Liver (tissue), 9 donors: Measurements from ENCODE around the gene HOXC10. TPM values are rescaled to one million over a fixed set of nuclear protein-coding genes. Genes with fewer than 3 reads are reported as not detected.

Source experiments
- DNase-seq: peaks from one replicate; pipeline ENCODE4 v3.0.0-alpha.2; 2017; ENCODE audit warnings: low spot score
- H3K27ac ChIP-seq, 2 donors: one replicate each; pipeline ENCODE4 v1.7.0; 2013; ENCODE audit warnings: inconsistent platforms in 2 of 2, low read length in 2 of 2, control low read depth in 1 of 2, low read depth in 1 of 2, mild to moderate bottlenecking in 1 of 2
- H3K27me3 ChIP-seq, 4 donors: one replicate each; pipeline versions ENCODE4 v1.6.1 to v1.7.0; 2013; ENCODE audit warnings: low read length in 3 of 4, inconsistent platforms in 1 of 4, mild to moderate bottlenecking in 1 of 4, moderate library complexity in 1 of 4; ENCODE audit not compliant: control insufficient read depth in 4 of 4, insufficient read depth in 4 of 4
- H3K36me3 ChIP-seq, 4 donors: one replicate each; pipeline versions ENCODE4 v1.6.1 to v1.7.0; 2013; ENCODE audit warnings: low read length in 3 of 4, mild to moderate bottlenecking in 3 of 4, low read depth in 1 of 4, moderate library complexity in 1 of 4; ENCODE audit not compliant: control insufficient read depth in 4 of 4, insufficient read depth in 3 of 4
- H3K4me1 ChIP-seq, 4 donors: one replicate each; pipeline versions ENCODE4 v1.6.1 to v1.7.0; 2013; ENCODE audit warnings: low read length in 3 of 4, mild to moderate bottlenecking in 3 of 4, moderate library complexity in 1 of 4; ENCODE audit not compliant: control insufficient read depth in 4 of 4, insufficient read depth in 4 of 4
- H3K4me3 ChIP-seq, 3 donors: one replicate each; pipeline versions ENCODE4 v1.6.1 to v1.7.0; 2013; ENCODE audit warnings: low read length in 3 of 3, control low read depth in 1 of 3, low read depth in 1 of 3, mild to moderate bottlenecking in 1 of 3
- H3K9ac ChIP-seq, 2 donors: one replicate each; pipeline ENCODE4 v1.7.0; 2013; ENCODE audit warnings: low read length in 2 of 2, mild to moderate bottlenecking in 2 of 2, moderate library complexity in 2 of 2, control low read depth in 1 of 2, low read depth in 1 of 2
- H3K9me3 ChIP-seq, 4 donors: one replicate each; pipeline versions ENCODE4 v1.6.1 to v1.7.0; 2013; ENCODE audit warnings: low read length in 3 of 4; ENCODE audit not compliant: control insufficient read depth in 4 of 4
- CTCF ChIP-seq: fragments of 150-350 bp; IDR thresholded peaks from 2 replicates; pipeline ENCODE4 v1.5.1; 2017; ENCODE audit warnings: improper control_type of control experiment, low read depth, low read length; ENCODE audit not compliant: missing input control
- EGR1 ChIP-seq, 2 donors: IDR thresholded peaks; 2 replicates each; pipeline ENCODE4 v1.6.1; 2016 to 2018; ENCODE audit warnings: antibody characterized with exemption in 2 of 2, low read depth in 2 of 2
- FOXA1 ChIP-seq: IDR thresholded peaks from 2 replicates; pipeline ENCODE4 v1.6.1; 2016; ENCODE audit warnings: antibody characterized with exemption
- FOXA2 ChIP-seq: IDR thresholded peaks from 2 replicates; pipeline ENCODE4 v1.6.1; 2016; ENCODE audit warnings: antibody characterized with exemption
- GABPA ChIP-seq, 2 donors: IDR thresholded peaks in 1 of 2; conservative IDR thresholded peaks in 1 of 2; 2 replicates each; pipeline ENCODE4 v1.6.1; 2016; ENCODE audit warnings: antibody characterized with exemption in 2 of 2, mild to moderate bottlenecking in 1 of 2, moderate library complexity in 1 of 2
- JUND ChIP-seq, 2 donors: IDR thresholded peaks; 2 replicates each; pipeline ENCODE4 v1.6.1; 2016; ENCODE audit warnings: antibody characterized with exemption in 2 of 2
- RAD21 ChIP-seq, 2 donors: IDR thresholded peaks; 2 replicates each; pipeline ENCODE4 v1.6.1; 2016; ENCODE audit warnings: antibody characterized with exemption in 2 of 2, mild to moderate bottlenecking in 2 of 2
- RXRA ChIP-seq, 2 donors: IDR thresholded peaks; 2 replicates each; pipeline ENCODE4 v1.6.1; 2017 to 2018; ENCODE audit warnings: antibody characterized with exemption in 2 of 2, mild to moderate bottlenecking in 1 of 2
- SP1 ChIP-seq: IDR thresholded peaks from 2 replicates; pipeline ENCODE4 v1.6.1; 2018; ENCODE audit warnings: antibody characterized with exemption, mild to moderate bottlenecking
- ZBTB33 ChIP-seq: IDR thresholded peaks from 2 replicates; pipeline ENCODE4 v1.6.1; 2016; ENCODE audit warnings: antibody characterized with exemption
- WGBS: extraction: QIAGEN DNeasy Blood & Tissue Kit; methylation state at CpG from one replicate; pipeline ENCODE4 v1.1.7; 2013; 5-methylcytosine and 5-hydroxymethylcytosine counted together
- polyA plus RNA-seq, 2 donors: library from polyadenylated mRNA; stranded (reverse) in 1 of 2; unstranded in 1 of 2; fragments of 200-250 nt in 1 of 2; fragments of >200 nt in 1 of 2; fragmentation: Nextera tagmentation in 1 of 2; extraction: Ambion mirVana in 1 of 2; gene quantifications; one replicate each; pipeline versions ENCODE4 v1.2.1 to v1.2.3, GENCODE V29; 2013 to 2015
- total RNA-seq, 2 donors: library from RNA; depleted of rRNA; stranded (reverse); fragments of >200 nt; gene quantifications; one replicate each; pipeline ENCODE4 v1.2.3, GENCODE V29; 2014
- donor health status: healthy.
- donor health status: healthy.
- donor health status: healthy.
- donor health status: healthy.
- donor health status: healthy.

The HOXC10 gene
- total and polyA plus RNA-seq, 4 donors, result not detected

- H3K4me3 ChIP-seq, result no peak overlapping the region
- H3K27ac ChIP-seq, result no peak overlapping the region
- H3K9me3 ChIP-seq, result no peaks in the 10 kb centered on the region
- no peaks in the 10 kb centered on the region for H3K36me3 ChIP-seq
- no peak for TF ChIP-seq CTCF
- no peak for TF ChIP-seq GABPA (IDR thresholded peaks at IDR 0.05 in 1 of 2, conservative IDR thresholded peaks at IDR 0.05 in 1 of 2)
- no peak for TF ChIP-seq RXRA (IDR thresholded peaks at IDR 0.05)
- peaks cover 6 to 16% (median 11%) of the 10 kb centered on the region in 4 donors for H3K4me1 ChIP-seq
- 14% methylated on average over 20 of the region's 20 CpGs for WGBS
- no peak overlapping the region for H3K9ac ChIP-seq
- no peak for DNase-seq
- peaks cover 5 to 49% (median 12%) of the 10 kb centered on the region in 4 donors for H3K27me3 ChIP-seq
These were observed 19.3 kb downstream of the HOXC10 start for GRCh38 chr12:54004063-54004840.

- Histone ChIP-seq H3K4me3 (no peak overlapping the region), H3K27ac (no peak overlapping the region), H3K9me3 (no peaks in the 10 kb centered on the region), H3K27me3 (peaks cover 5 to 51% (median 12%) of the 10 kb centered on the region in 4 donors), H3K36me3 (no peaks in the 10 kb centered on the region), H3K9ac (no peak overlapping the region), H3K4me1 (peaks cover 4 to 18% (median 10%) of the 10 kb centered on the region in 4 donors)
- DNase-seq, result no peak
- TF ChIP-seq EGR1 (IDR thresholded peaks at IDR 0.05; ENCODE audit: low read depth in 2 of 2) (no peak), JUND (IDR thresholded peaks at IDR 0.05) (no peak)
- 9% methylated on average over 31 of the region's 31 CpGs for WGBS
These were observed 20.0 kb downstream of the HOXC10 start for GRCh38 chr12:54004841-54005530.

- WGBS, result 5% methylated on average over 26 of the region's 26 CpGs
- no peak for TF ChIP-seq SP1
- TF ChIP-seq FOXA1, result no peak
- TF ChIP-seq FOXA2, result no peak
- H3K4me1 ChIP-seq, result peaks cover under 1 to 15% (median 9%) of the 10 kb centered on the region in 4 donors
- no peaks in the 10 kb centered on the region for H3K9me3 ChIP-seq
- H3K27me3 ChIP-seq, result peaks cover 5 to 54% (median 12%) of the 10 kb centered on the region in 4 donors
- no peak overlapping the region for H3K27ac ChIP-seq
- no peak for DNase-seq
- H3K36me3 ChIP-seq, result no peaks in the 10 kb centered on the region
- H3K9ac ChIP-seq, result no peak overlapping the region
- H3K4me3 ChIP-seq, result no peak overlapping the region
These were observed 20.5 kb downstream of the HOXC10 start for GRCh38 chr12:54005531-54005852.

GRCh38 chr12:54005853-54006558, 21.1 kb downstream of the HOXC10 start:
- peaks cover 0 to 15% (median 9%) of the 10 kb centered on the region in 4 donors for H3K4me1 ChIP-seq
- H3K9ac ChIP-seq, result peak overlapping the region in 1 of 2 donors; percentile 67
- H3K36me3 ChIP-seq, result no peaks in the 10 kb centered on the region
- no peak for TF ChIP-seq ZBTB33
- peak; percentile 91 to 92 for TF ChIP-seq RAD21 (IDR thresholded peaks at IDR 0.05)
- peak; percentile 97 for TF ChIP-seq CTCF
- peak; percentile 86 for DNase-seq
- peak overlapping the region in 2 of 3 donors; percentile 30 to 39 for H3K4me3 ChIP-seq
- H3K27me3 ChIP-seq, result peaks cover 5 to 53% (median 12%) of the 10 kb centered on the region in 4 donors
- H3K9me3 ChIP-seq, result no peaks in the 10 kb centered on the region
- H3K27ac ChIP-seq, result no peak overlapping the region
- WGBS, result 3% methylated on average over 39 of the region's 39 CpGs
